COLO668 (cell line): ENCODE measurements around the gene JRKL.

ENCODE experiments used
- DNase-seq: peaks from one replicate; lab custom pipeline; 2025; ENCODE audit not compliant: unreplicated experiment; lab: John Stamatoyannopoulos, UW

JRKL gene

GRCh38 chr11:96389720-96390487, at the start of gene JRKL, which contains the start of gene CCDC82:
TSS of gene JRKL (plus strand) at chr11:96390013. CDS start at chr11:96390650, 637 bp downstream.
TSS of gene CCDC82 (minus strand) at chr11:96389912. CDS start at chr11:96384747, 5,165 bp downstream.
- DNase-seq = peak; percentile 94

GRCh38 chr11:96340555-96340885, 49.3 kb upstream of the JRKL start:
- DNase-seq = no peak

- DNase-seq = no peak
These were observed 48.4 kb upstream of the JRKL start for GRCh38 chr11:96341211-96342013.

- no peak for DNase-seq
These were observed 47.5 kb upstream of the JRKL start for GRCh38 chr11:96342014-96342960.

GRCh38 chr11:96342961-96343711, 46.7 kb upstream of the JRKL start, which contains the start of gene MAML2:
TSS of gene MAML2 (minus strand) at chr11:96343195. CDS start at chr11:96341895, 1,300 bp downstream.
- peak; percentile 85 for DNase-seq

GRCh38 chr11:96356848-96357247, 33.0 kb upstream of the JRKL start:
- no peak for DNase-seq

- no peak for DNase-seq
These were observed 32.0 kb upstream of the JRKL start for GRCh38 chr11:96357794-96358193.

GRCh38 chr11:96358321-96358720, 31.5 kb upstream of the JRKL start:
- no peak for DNase-seq

- no peak for DNase-seq
These were observed 28.0 kb upstream of the JRKL start for GRCh38 chr11:96361778-96362177.

- no peak for DNase-seq
These were observed 24.3 kb upstream of the JRKL start for GRCh38 chr11:96365493-96365892.

- no peak for DNase-seq
These were observed 23.8 kb upstream of the JRKL start for GRCh38 chr11:96366024-96366423.

- no peak for DNase-seq
These were observed 22.5 kb upstream of the JRKL start for GRCh38 chr11:96367342-96367741.

GRCh38 chr11:96373826-96374225, 16.0 kb upstream of the JRKL start:
- DNase-seq = no peak

GRCh38 chr11:96376796-96377195, 13.0 kb upstream of the JRKL start:
- DNase-seq = no peak

GRCh38 chr11:96384156-96384555, 5.7 kb upstream of the JRKL start:
- DNase-seq = no peak

GRCh38 chr11:96385187-96385586, 4.6 kb upstream of the JRKL start:
- no peak for DNase-seq

- DNase-seq = peak; percentile 60
These were observed 708 bp upstream of the JRKL start for GRCh38 chr11:96388891-96389719.

GRCh38 chr11:96390488-96390792, 627 bp downstream of the JRKL start:
- DNase-seq = no peak

- DNase-seq = no peak
These were observed 2.0 kb downstream of the JRKL start for GRCh38 chr11:96391698-96392307.
